Smooth muscle cell (in vitro differentiated cells): Measurements from ENCODE around the gene BIK. TPM values are rescaled to one million over a fixed set of nuclear protein-coding genes. Genes with fewer than 3 reads are reported as not detected.
A peak's percentile ranks its signal among the peaks of the same experiment; 100 is the strongest.

ENCODE experiments used
- DNase-seq: peaks from one replicate; lab custom pipeline; 2025; ENCODE audit not compliant: unreplicated experiment; lab: John Stamatoyannopoulos, UW
- H2AFZ ChIP-seq: fragments of 200-600 bp; sonication (generic); 2 replicates; pipeline ENCODE4 v1.6.0; 2016; ENCODE audit warnings: antibody characterized with exemption, low read depth, mild to moderate bottlenecking
- H3F3A ChIP-seq: fragments of 200-600 bp; sonication (generic); 2 replicates; pipeline ENCODE4 v1.6.0; 2017; ENCODE audit warnings: antibody characterized with exemption, low read depth
- H3K27ac ChIP-seq: fragments of 200-600 bp; sonication (generic); 2 replicates; pipeline ENCODE4 v1.5.1; 2016; ENCODE audit warnings: low read depth, mild to moderate bottlenecking
- H3K27me3 ChIP-seq: fragments of 200-600 bp; sonication (generic); 2 replicates; pipeline ENCODE4 v1.6.1; 2016; ENCODE audit warnings: low read depth, mild to moderate bottlenecking
- H3K36me3 ChIP-seq: fragments of 200-600 bp; sonication (generic); 2 replicates; pipeline ENCODE4 v1.5.1; 2016; ENCODE audit warnings: low read depth
- H3K4me1 ChIP-seq: fragments of 200-600 bp; sonication (generic); 2 replicates; pipeline ENCODE4 v1.5.1; 2016; ENCODE audit warnings: low read depth
- H3K4me2 ChIP-seq: fragments of 200-600 bp; sonication (generic); 2 replicates; pipeline ENCODE4 v1.6.0; 2016; ENCODE audit warnings: mild to moderate bottlenecking
- H3K4me3 ChIP-seq: fragments of 200-600 bp; sonication (generic); 2 replicates; pipeline ENCODE4 v1.5.1; 2016; ENCODE audit warnings: mild to moderate bottlenecking
- H3K79me2 ChIP-seq: fragments of 200-600 bp; sonication (generic); 2 replicates; pipeline ENCODE4 v1.6.0; 2016; ENCODE audit warnings: low read depth, mild to moderate bottlenecking
- H3K9ac ChIP-seq: fragments of 200-600 bp; sonication (generic); 2 replicates; pipeline ENCODE4 v1.6.0; 2016; ENCODE audit warnings: low read depth
- H3K9me3 ChIP-seq: fragments of 200-600 bp; sonication (generic); replicated peaks from 2 replicates; pipeline ENCODE4 v1.5.1; 2016; ENCODE audit warnings: low read depth
- H4K20me1 ChIP-seq: fragments of 200-600 bp; sonication (generic); 2 replicates; pipeline ENCODE4 v1.6.0; 2016; ENCODE audit warnings: low read depth
- CTCF ChIP-seq: fragments of 200-600 bp; sonication (generic); IDR thresholded peaks from 2 replicates; pipeline ENCODE4 v1.5.1; 2017; ENCODE audit warnings: borderline replicate concordance, mild to moderate bottlenecking, antibody characterized with exemption; ENCODE audit not compliant: insufficient read depth, poor library complexity, severe bottlenecking
- WGBS: methylation state at CpG from one replicate; pipeline ENCODE4 v1.1.7; 2016; ENCODE audit warnings: low lambda C conversion rate; 5-methylcytosine and 5-hydroxymethylcytosine counted together
- polyA plus RNA-seq: library from polyadenylated mRNA; unstranded; fragments of >200 nt; fragmentation: Nextera tagmentation; extraction: Ambion mirVana; gene quantifications from 2 replicates; pipeline ENCODE4 v1.2.1, GENCODE V29; 2016
- total RNA-seq: library from RNA; depleted of rRNA; stranded (reverse); fragments of >200 nt; gene quantifications from 2 replicates; pipeline ENCODE4 v1.2.3, GENCODE V29; 2014

BIK gene
- total and polyA plus RNA-seq, 2 experiments from 2014 or later, result 1.9 to 3.9 TPM

GRCh38 chr22:43151251-43152002 is 40.9 kb downstream of the BIK start, which contains the start of gene TSPO:
TSS of gene TSPO (plus strand) at chr22:43151559. CDS start at chr22:43159239, 7,680 bp downstream.
- H3K36me3 ChIP-seq, result no peaks in the 10 kb centered on the region
- H3K4me1 ChIP-seq, result peaks cover 13% of the 10 kb centered on the region
- peak within 1 kb of the TSS; percentile 99 for H3K4me2 ChIP-seq
- H3K9me3 ChIP-seq, result no peaks in the 10 kb centered on the region
- TF ChIP-seq CTCF, result no peak
- 21% methylated on average over 36 of the region's 75 CpGs for WGBS
- H3K27ac ChIP-seq, result peak within 1 kb of the TSS; percentile 4
- peak within 1 kb of the TSS; percentile 74 for H3K4me3 ChIP-seq
- H3K79me2 ChIP-seq, result peaks cover 20% of the 10 kb centered on the region
- peak; percentile 50 for DNase-seq
- H3K27me3 ChIP-seq, result no peaks in the 10 kb centered on the region
- peak within 1 kb of the TSS; percentile 87 for H2AFZ ChIP-seq
- H4K20me1 ChIP-seq, result peaks cover 27% of the 10 kb centered on the region
- no peaks in the 10 kb centered on the region for H3F3A ChIP-seq
- H3K9ac ChIP-seq, result peak within 1 kb of the TSS; percentile 64

- no peaks in the 10 kb centered on the region for H3F3A ChIP-seq
- H3K9ac ChIP-seq, result peak overlapping the region; percentile 64
- no peak for DNase-seq
- peak overlapping the region; percentile 74 for H3K4me3 ChIP-seq
- peak overlapping the region; percentile 99 for H3K4me2 ChIP-seq
- H3K27ac ChIP-seq, result no peak overlapping the region
- H3K36me3 ChIP-seq, result no peaks in the 10 kb centered on the region
- H3K27me3 ChIP-seq, result no peaks in the 10 kb centered on the region
- TF ChIP-seq CTCF, result no peak
- WGBS, result 74% methylated on average over 17 of the region's 18 CpGs
- peaks cover 20% of the 10 kb centered on the region for H3K79me2 ChIP-seq
- peaks cover 13% of the 10 kb centered on the region for H3K4me1 ChIP-seq
- H2AFZ ChIP-seq, result peak overlapping the region; percentile 87
- no peaks in the 10 kb centered on the region for H3K9me3 ChIP-seq
- H4K20me1 ChIP-seq, result peaks cover 32% of the 10 kb centered on the region
Observed at GRCh38 chr22:43152003-43152356, 41.4 kb downstream of the BIK start.

GRCh38 chr22:43152357-43153071 is 42.0 kb downstream of the BIK start:
- H2AFZ ChIP-seq, result no peak overlapping the region
- no peak for TF ChIP-seq CTCF
- no peaks in the 10 kb centered on the region for H3K36me3 ChIP-seq
- no peaks in the 10 kb centered on the region for H3K27me3 ChIP-seq
- peaks cover 20% of the 10 kb centered on the region for H3K79me2 ChIP-seq
- peak overlapping the region; percentile 4 for H3K27ac ChIP-seq
- H3K9me3 ChIP-seq, result no peaks in the 10 kb centered on the region
- 54% methylated on average over 22 of the region's 22 CpGs for WGBS
- peak overlapping the region; percentile 99 for H3K4me2 ChIP-seq
- peaks cover 13% of the 10 kb centered on the region for H3K4me1 ChIP-seq
- H4K20me1 ChIP-seq, result peaks cover 37% of the 10 kb centered on the region
- DNase-seq, result no peak
- H3F3A ChIP-seq, result no peaks in the 10 kb centered on the region
- H3K9ac ChIP-seq, result peak overlapping the region; percentile 64
- peak overlapping the region; percentile 74 for H3K4me3 ChIP-seq
